Ishikawa (cell line): ENCODE results near the gene ZDHHC19.

Experiments used
- CEBPB ChIP-seq: IDR thresholded peaks from 2 replicates; pipeline ENCODE4 v1.6.1; 2012
- CREB1 ChIP-seq: IDR thresholded peaks from 2 replicates; pipeline ENCODE4 v1.6.1; 2012; ENCODE audit warnings: low read depth
- EGR1 ChIP-seq: IDR thresholded peaks from 2 replicates; pipeline ENCODE4 v1.6.1; 2012
- EP300 ChIP-seq: IDR thresholded peaks from 2 replicates; pipeline ENCODE4 v1.6.1; 2012; ENCODE audit warnings: borderline replicate concordance
- FOXM1 ChIP-seq: IDR thresholded peaks from 2 replicates; pipeline ENCODE4 v1.6.1; 2012; ENCODE audit warnings: low read depth, borderline replicate concordance
- NFIC ChIP-seq: IDR thresholded peaks from 2 replicates; pipeline ENCODE4 v1.6.1; 2012
- RAD21 ChIP-seq: IDR thresholded peaks from 2 replicates; pipeline ENCODE4 v1.6.1; 2012; ENCODE audit warnings: low read depth
- TAF1 ChIP-seq: IDR thresholded peaks from 2 replicates; pipeline ENCODE4 v1.6.1; 2012; ENCODE audit warnings: low read depth, mild to moderate bottlenecking
- TCF12 ChIP-seq: IDR thresholded peaks from 2 replicates; pipeline ENCODE4 v1.6.1; 2012; ENCODE audit warnings: low read depth
- TEAD4 ChIP-seq: IDR thresholded peaks from 2 replicates; pipeline ENCODE4 v1.6.1; 2012
- YY1 ChIP-seq: IDR thresholded peaks from 2 replicates; pipeline ENCODE4 v1.6.1; 2012; ENCODE audit warnings: low read depth
- ZBTB7A ChIP-seq: IDR thresholded peaks from 2 replicates; pipeline ENCODE4 v1.6.1; 2012; ENCODE audit warnings: low read depth
- TF ChIP-seq, protein P1 (sequence below): IDR thresholded peaks from 2 replicates; pipeline ENCODE4 v1.6.1; 2012; ENCODE audit warnings: low read depth, mild to moderate bottlenecking
- TF ChIP-seq, protein P2 (sequence below): IDR thresholded peaks from 2 replicates; pipeline ENCODE4 v1.6.1; 2012
- TF ChIP-seq, protein P3 (sequence below): IDR thresholded peaks from 2 replicates; pipeline ENCODE4 v1.6.1; 2012

The ZDHHC19 gene

DNA sequence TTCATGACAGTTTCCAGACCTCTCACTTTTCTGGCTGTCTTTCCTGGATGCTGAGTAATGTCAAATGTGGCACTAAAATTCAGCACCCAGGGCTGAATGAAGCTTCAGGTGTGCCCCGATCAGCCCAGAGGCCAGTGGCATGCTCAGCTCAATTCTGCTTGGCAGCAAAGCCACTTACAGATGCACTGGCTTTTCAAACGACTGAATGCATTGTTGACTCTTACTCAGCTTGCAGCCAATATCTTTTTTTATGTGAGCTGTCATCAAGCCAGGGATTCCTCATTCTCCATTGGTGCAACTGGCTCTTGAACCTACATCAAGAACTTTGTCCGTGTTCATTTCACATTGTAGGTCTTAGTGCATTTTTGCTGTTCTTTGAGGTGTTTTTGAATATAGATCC is 60.7 kb downstream of the ZDHHC19 start:
- TF ChIP-seq, protein P1, sequence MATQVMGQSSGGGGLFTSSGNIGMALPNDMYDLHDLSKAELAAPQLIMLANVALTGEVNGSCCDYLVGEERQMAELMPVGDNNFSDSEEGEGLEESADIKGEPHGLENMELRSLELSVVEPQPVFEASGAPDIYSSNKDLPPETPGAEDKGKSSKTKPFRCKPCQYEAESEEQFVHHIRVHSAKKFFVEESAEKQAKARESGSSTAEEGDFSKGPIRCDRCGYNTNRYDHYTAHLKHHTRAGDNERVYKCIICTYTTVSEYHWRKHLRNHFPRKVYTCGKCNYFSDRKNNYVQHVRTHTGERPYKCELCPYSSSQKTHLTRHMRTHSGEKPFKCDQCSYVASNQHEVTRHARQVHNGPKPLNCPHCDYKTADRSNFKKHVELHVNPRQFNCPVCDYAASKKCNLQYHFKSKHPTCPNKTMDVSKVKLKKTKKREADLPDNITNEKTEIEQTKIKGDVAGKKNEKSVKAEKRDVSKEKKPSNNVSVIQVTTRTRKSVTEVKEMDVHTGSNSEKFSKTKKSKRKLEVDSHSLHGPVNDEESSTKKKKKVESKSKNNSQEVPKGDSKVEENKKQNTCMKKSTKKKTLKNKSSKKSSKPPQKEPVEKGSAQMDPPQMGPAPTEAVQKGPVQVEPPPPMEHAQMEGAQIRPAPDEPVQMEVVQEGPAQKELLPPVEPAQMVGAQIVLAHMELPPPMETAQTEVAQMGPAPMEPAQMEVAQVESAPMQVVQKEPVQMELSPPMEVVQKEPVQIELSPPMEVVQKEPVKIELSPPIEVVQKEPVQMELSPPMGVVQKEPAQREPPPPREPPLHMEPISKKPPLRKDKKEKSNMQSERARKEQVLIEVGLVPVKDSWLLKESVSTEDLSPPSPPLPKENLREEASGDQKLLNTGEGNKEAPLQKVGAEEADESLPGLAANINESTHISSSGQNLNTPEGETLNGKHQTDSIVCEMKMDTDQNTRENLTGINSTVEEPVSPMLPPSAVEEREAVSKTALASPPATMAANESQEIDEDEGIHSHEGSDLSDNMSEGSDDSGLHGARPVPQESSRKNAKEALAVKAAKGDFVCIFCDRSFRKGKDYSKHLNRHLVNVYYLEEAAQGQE: no peak
- TF ChIP-seq FOXM1 (no peak), TAF1 (no peak), NFIC (no peak), ZBTB7A (no peak), CEBPB (no peak), YY1 (no peak), RAD21 (no peak), TCF12 (no peak)
- TF ChIP-seq, protein P2, sequence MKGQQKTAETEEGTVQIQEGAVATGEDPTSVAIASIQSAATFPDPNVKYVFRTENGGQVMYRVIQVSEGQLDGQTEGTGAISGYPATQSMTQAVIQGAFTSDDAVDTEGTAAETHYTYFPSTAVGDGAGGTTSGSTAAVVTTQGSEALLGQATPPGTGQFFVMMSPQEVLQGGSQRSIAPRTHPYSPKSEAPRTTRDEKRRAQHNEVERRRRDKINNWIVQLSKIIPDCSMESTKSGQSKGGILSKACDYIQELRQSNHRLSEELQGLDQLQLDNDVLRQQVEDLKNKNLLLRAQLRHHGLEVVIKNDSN: no peak

DNA sequence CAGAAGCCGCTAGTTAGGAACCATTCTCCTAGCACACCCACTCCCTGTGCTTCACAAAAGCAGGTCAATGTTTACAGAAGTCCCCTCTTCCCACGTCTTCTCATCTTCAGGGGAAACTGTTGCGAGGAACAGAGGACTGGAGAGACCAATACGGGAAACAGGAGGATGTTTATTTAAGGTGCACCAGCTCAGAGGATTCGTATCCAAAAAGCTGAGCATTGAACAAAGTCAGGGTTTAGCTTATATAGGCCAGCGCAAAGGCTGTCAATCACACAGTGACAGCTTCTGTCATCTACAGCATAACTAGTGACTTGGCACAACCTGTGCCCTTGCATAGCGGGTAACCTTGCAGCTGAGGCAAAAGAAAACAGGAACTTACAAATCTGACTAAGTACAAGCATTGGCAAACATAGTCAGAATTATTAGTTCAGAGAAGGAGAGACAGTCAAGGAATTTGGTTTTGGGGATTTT is 61.3 kb downstream of the ZDHHC19 start:
- TF ChIP-seq, protein P2: no peak
- TF ChIP-seq, protein P3, sequence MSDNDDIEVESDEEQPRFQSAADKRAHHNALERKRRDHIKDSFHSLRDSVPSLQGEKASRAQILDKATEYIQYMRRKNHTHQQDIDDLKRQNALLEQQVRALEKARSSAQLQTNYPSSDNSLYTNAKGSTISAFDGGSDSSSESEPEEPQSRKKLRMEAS: no peak
- no peak for TF ChIP-seq YY1
- TF ChIP-seq, protein P1: no peak
- TF ChIP-seq RAD21: no peak
- TF ChIP-seq FOXM1: no peak
- no peak for TF ChIP-seq ZBTB7A
- no peak for TF ChIP-seq NFIC
- TF ChIP-seq EGR1: no peak

DNA sequence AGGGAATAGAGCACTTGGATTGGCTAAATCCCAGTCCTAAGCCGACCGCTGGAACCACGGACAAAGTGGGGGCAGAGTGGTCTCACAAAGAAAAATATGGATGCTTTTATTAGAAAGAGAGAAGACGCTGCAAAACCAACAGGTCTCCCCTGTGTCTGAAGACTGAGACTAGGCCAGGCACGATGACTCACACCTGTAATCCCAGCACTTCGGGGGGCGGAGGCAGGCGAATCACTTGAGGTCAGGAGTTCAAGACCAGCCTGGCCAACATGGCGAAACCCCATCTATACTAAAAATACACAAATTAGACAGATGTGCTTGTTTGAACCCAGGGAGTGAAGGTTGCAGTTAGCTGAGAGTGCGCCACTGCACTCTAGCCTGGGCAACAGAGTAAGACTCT is 61.8 kb downstream of the ZDHHC19 start:
- TF ChIP-seq YY1 (no peak), ZBTB7A (no peak), CREB1 (no peak), EGR1 (no peak), EP300 (no peak), TCF12 (no peak), TAF1 (no peak), NFIC (no peak), TEAD4 (no peak), RAD21 (no peak), CEBPB (no peak), FOXM1 (no peak)
- TF ChIP-seq, protein P2: no peak
- TF ChIP-seq, protein P3: no peak
- TF ChIP-seq, protein P1: no peak
